GM12872 (cell line): ENCODE measurements around the gene ZC3H18.

Source experiments
- CTCF ChIP-seq: IDR thresholded peaks from 3 replicates; pipeline ENCODE4 v1.5.1; 2011; ENCODE audit warnings: low read depth, mild to moderate bottlenecking, low read length, moderate library complexity; ENCODE audit not compliant: insufficient read depth

Gene ZC3H18

DNA sequence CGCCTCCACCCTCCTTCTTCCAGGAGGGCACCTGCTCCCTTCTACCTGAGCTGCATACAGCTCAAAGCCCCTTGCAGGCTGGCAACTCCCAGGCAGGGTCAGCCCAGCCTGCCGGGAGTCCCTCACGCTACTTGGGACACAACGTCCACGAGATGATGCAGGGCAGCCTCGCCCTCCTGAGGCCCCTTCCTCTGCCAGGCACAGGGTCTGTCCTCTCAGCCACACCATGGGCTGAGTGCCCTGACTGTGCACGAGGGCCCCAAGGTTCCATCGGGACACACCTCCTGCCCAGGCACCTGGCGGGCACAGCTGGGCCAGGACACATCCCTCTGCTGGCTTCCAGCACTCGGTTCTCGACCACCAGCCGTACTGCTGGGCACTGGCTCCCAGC is 30.9 kb upstream of the ZC3H18 start:
- no peak for TF ChIP-seq CTCF

- 0 out of 3 replicates have a peak, but pooled peaks have one; percentile 11 for TF ChIP-seq CTCF
Measured at GRCh38 chr16:88539652-88540345, 30.4 kb upstream of the ZC3H18 start.

DNA sequence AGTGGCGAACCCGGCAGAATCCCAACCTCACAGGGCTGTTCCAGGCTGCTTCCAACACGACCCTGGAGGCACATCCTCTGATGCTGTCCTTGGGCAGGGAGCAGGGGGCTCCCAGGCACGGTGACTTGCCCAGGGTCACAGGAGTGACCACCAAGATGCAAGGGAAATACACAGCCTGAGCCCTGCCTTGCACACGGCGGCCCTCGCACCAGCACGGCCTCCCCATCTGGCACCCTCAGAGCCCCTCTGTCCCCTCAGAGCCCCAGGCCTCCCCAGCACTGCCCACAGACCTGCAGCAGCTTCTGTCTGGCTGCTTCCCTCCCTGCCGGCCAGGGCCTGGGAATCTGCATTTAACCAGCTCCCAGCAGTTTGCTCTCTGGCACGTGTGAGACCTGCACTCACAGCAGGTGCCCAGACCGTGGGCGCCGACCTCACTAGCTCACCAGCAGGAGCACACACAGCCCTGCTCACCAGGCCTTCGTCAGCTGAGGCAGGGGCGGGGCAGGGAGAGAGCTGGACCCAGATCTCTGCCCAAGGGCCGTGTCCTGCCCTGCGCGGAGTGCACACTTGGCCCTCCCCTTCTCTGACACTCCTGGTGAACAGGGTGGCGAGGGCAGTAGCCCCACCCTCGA is 29.7 kb upstream of the ZC3H18 start:
- TF ChIP-seq CTCF, result no peak

DNA sequence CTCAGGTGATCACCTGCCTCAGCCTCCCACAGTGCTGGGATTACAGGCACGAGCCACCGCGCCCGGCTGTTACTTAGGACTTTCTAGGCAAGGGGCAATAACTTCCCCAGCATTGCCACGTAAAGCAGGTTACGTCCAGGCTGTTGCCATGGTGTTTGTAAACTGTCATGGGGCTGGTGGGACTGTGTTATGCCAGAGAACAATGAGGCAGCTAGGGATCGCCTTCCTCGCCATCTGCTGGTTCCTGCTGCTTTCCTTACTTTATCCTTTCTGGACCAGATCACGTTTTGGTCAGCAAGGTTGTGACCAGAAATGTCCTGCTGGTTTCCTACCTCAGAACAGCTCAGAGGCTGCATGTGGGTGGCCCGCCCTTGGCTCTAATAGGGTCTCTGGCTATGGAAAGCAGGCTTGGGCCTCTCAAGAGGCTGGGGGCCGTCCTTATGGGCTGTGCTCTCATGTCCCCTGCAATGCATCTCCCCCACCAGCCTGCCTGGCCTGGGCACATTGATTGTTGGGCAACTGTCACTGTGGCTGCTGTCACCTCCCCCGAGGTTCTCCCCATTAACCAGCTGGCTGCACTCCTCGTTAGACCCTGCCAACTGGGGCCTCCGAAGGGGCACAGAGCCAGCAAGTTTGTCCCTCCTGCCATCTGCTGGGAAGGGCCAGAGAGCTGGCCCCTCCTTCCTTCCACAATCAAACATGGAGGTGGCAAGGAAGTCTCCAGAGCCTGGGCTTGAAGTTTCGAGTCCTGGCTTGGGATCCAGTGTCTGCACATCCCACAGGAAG is 28.2 kb upstream of the ZC3H18 start:
- no peak for TF ChIP-seq CTCF

- no peak for TF ChIP-seq CTCF
Measured at GRCh38 chr16:88543230-88543813, 26.9 kb upstream of the ZC3H18 start.

DNA sequence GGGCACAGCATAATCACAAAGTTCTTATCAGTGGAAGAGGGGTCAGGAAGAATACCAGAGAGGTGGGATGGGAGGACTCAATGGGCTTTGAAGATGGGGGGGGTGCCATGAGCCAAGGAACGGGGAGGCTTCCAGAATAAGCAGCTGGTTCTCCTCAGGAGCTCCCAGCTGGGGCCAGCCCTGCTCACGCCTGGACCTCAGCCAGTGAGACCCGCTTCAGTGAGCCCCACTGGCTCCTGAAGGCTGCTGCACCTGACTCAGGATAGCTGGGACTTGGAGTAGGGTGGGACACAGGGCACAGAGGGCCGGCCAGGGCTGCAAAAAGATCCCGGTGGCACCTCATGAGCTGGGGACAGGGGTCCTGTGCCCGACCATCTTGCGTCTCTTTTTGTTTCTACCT is 24.4 kb upstream of the ZC3H18 start:
- TF ChIP-seq CTCF, result no peak
